Measurements from ENCODE around the gene EMX2. TPM values are rescaled to one million over a fixed set of nuclear protein-coding genes. Genes with fewer than 3 reads are reported as not detected.
"Not testable (repeated sequence)": the region's sequence is repeated elsewhere in the genome, so short reads cannot be mapped to it uniquely, and the experiment has no call there.

The EMX2 gene
- not detected in 2 replicates for total RNA-seq

GRCh38 chr10:117542706-117543224 is at the start of gene EMX2:
Gene EMX2, plus strand, starts transcription at chr10:117542746. Its CDS starts 522 bp downstream, at chr10:117543268.
- no peak for DNase-seq (ENCODE audit: low spot score)
- Mint-ChIP-seq H3K9me3 (no peaks in the 10 kb centered on the region), H3K4me3 (ENCODE audit: low read depth) (no peak within 1 kb of the TSS), H3K27me3 (ENCODE audit: low read depth) (peaks cover 80% of the 10 kb centered on the region), H3K4me1 (ENCODE audit: low read depth) (peaks cover 4% of the 10 kb centered on the region), H3K36me3 (ENCODE audit: low read depth) (no peaks in the 10 kb centered on the region), H3K27ac (peak within 1 kb of the TSS; percentile 38)
- intact Hi-C loops (cut with micrococcal nuclease), result loop anchor here (1.0 to 10.0 kb wide), 3 partner anchors 9 to 698 kb away; partner anchors contain the start of gene ENO4

GRCh38 chr10:117496031-117496430 is 46.5 kb upstream of the EMX2 start:
- intact Hi-C loops (cut with micrococcal nuclease), result loop anchor here (1.0 to 2.0 kb wide), 2 partner anchors 745 to 929 kb away; no protein-coding TSS in a partner anchor
- Mint-ChIP-seq H3K27ac (no peak overlapping the region), H3K36me3 (ENCODE audit: low read depth) (no peaks in the 10 kb centered on the region), H3K27me3 (ENCODE audit: low read depth) (peaks cover 20% of the 10 kb centered on the region), H3K4me3 (ENCODE audit: low read depth) (no peak overlapping the region), H3K4me1 (ENCODE audit: low read depth) (peaks cover 2% of the 10 kb centered on the region), H3K9me3 (no peaks in the 10 kb centered on the region)
- no peak for DNase-seq (ENCODE audit: low spot score)

- DNase-seq (ENCODE audit: low spot score), result peak; percentile 51
- Mint-ChIP-seq H3K4me1 (ENCODE audit: low read depth) (peaks cover 2% of the 10 kb centered on the region), H3K27ac (no peak overlapping the region), H3K9me3 (no peaks in the 10 kb centered on the region), H3K36me3 (ENCODE audit: low read depth) (no peaks in the 10 kb centered on the region), H3K27me3 (ENCODE audit: low read depth) (peaks cover 20% of the 10 kb centered on the region), H3K4me3 (ENCODE audit: low read depth) (no peak overlapping the region)
- intact Hi-C loops (cut with micrococcal nuclease), result loop anchor here (1.0 to 2.0 kb wide), 2 partner anchors 745 to 928 kb away; no protein-coding TSS in a partner anchor
Measured at GRCh38 chr10:117496616-117497028, 45.9 kb upstream of the EMX2 start.

GRCh38 chr10:117497736-117498135 is 44.8 kb upstream of the EMX2 start:
- intact Hi-C loops (cut with micrococcal nuclease), result loop anchor here (2.0 kb wide), 1 partner anchor 927 kb away; no protein-coding TSS in a partner anchor
- Mint-ChIP-seq H3K9me3 (no peaks in the 10 kb centered on the region), H3K4me1 (ENCODE audit: low read depth) (peaks cover 2% of the 10 kb centered on the region), H3K27me3 (ENCODE audit: low read depth) (peaks cover 20% of the 10 kb centered on the region), H3K36me3 (ENCODE audit: low read depth) (no peaks in the 10 kb centered on the region), H3K27ac (no peak overlapping the region), H3K4me3 (ENCODE audit: low read depth) (no peak overlapping the region)
- no peak for DNase-seq (ENCODE audit: low spot score)

- H3K36me3 Mint-ChIP-seq (ENCODE audit: low read depth), result no peaks in the 10 kb centered on the region
- peaks cover 2% of the 10 kb centered on the region for H3K4me1 Mint-ChIP-seq (ENCODE audit: low read depth)
- H3K9me3 Mint-ChIP-seq, result no peaks in the 10 kb centered on the region
- no peak for DNase-seq (ENCODE audit: low spot score)
- H3K27ac Mint-ChIP-seq, result no peak overlapping the region
- intact Hi-C loops (cut with micrococcal nuclease), result no loop called here
- H3K4me3 Mint-ChIP-seq (ENCODE audit: low read depth), result no peak overlapping the region
- H3K27me3 Mint-ChIP-seq (ENCODE audit: low read depth), result peaks cover 17% of the 10 kb centered on the region
Measured at GRCh38 chr10:117499248-117500105, 43.1 kb upstream of the EMX2 start.

GRCh38 chr10:117500456-117500855 is 42.1 kb upstream of the EMX2 start:
- H3K4me1 Mint-ChIP-seq (ENCODE audit: low read depth), result peaks cover 2% of the 10 kb centered on the region
- H3K27me3 Mint-ChIP-seq (ENCODE audit: low read depth), result peaks cover 9% of the 10 kb centered on the region
- no peak overlapping the region for H3K27ac Mint-ChIP-seq
- no peak for DNase-seq (ENCODE audit: low spot score)
- H3K36me3 Mint-ChIP-seq (ENCODE audit: low read depth), result no peaks in the 10 kb centered on the region
- H3K4me3 Mint-ChIP-seq (ENCODE audit: low read depth), result no peak overlapping the region
- intact Hi-C loops (cut with micrococcal nuclease), result no loop called here
- no peaks in the 10 kb centered on the region for H3K9me3 Mint-ChIP-seq

GRCh38 chr10:117501460-117502035 is 41.0 kb upstream of the EMX2 start:
- DNase-seq (ENCODE audit: low spot score), result no peak
- H3K27me3 Mint-ChIP-seq (ENCODE audit: low read depth), result peaks cover 1% of the 10 kb centered on the region
- H3K36me3 Mint-ChIP-seq (ENCODE audit: low read depth), result no peaks in the 10 kb centered on the region
- H3K9me3 Mint-ChIP-seq, result no peaks in the 10 kb centered on the region
- peaks cover 2% of the 10 kb centered on the region for H3K4me1 Mint-ChIP-seq (ENCODE audit: low read depth)
- no peak overlapping the region for H3K27ac Mint-ChIP-seq
- no peak overlapping the region for H3K4me3 Mint-ChIP-seq (ENCODE audit: low read depth)
- intact Hi-C loops (cut with micrococcal nuclease), result no loop called here

- H3K36me3 Mint-ChIP-seq (ENCODE audit: low read depth), result no peaks in the 10 kb centered on the region
- DNase-seq (ENCODE audit: low spot score), result no peak
- no peak overlapping the region for H3K27ac Mint-ChIP-seq
- intact Hi-C loops (cut with micrococcal nuclease), result no loop called here
- no peaks in the 10 kb centered on the region for H3K27me3 Mint-ChIP-seq (ENCODE audit: low read depth)
- no peaks in the 10 kb centered on the region for H3K4me1 Mint-ChIP-seq (ENCODE audit: low read depth)
- no peak overlapping the region for H3K4me3 Mint-ChIP-seq (ENCODE audit: low read depth)
- no peaks in the 10 kb centered on the region for H3K9me3 Mint-ChIP-seq
Measured at GRCh38 chr10:117502421-117503243, 39.9 kb upstream of the EMX2 start.

- Mint-ChIP-seq H3K27me3 (ENCODE audit: low read depth) (no peaks in the 10 kb centered on the region), H3K36me3 (ENCODE audit: low read depth) (no peaks in the 10 kb centered on the region), H3K27ac (no peak overlapping the region), H3K4me1 (ENCODE audit: low read depth) (no peaks in the 10 kb centered on the region), H3K4me3 (ENCODE audit: low read depth) (no peak overlapping the region), H3K9me3 (no peaks in the 10 kb centered on the region)
- intact Hi-C loops (cut with micrococcal nuclease), result no loop called here
- no peak for DNase-seq (ENCODE audit: low spot score)
Measured at GRCh38 chr10:117503244-117504205, 39.0 kb upstream of the EMX2 start.

- no peaks in the 10 kb centered on the region for H3K4me1 Mint-ChIP-seq (ENCODE audit: low read depth)
- intact Hi-C loops (cut with micrococcal nuclease), result no loop called here
- no peaks in the 10 kb centered on the region for H3K36me3 Mint-ChIP-seq (ENCODE audit: low read depth)
- no peak overlapping the region for H3K4me3 Mint-ChIP-seq (ENCODE audit: low read depth)
- no peaks in the 10 kb centered on the region for H3K27me3 Mint-ChIP-seq (ENCODE audit: low read depth)
- no peak overlapping the region for H3K27ac Mint-ChIP-seq
- DNase-seq (ENCODE audit: low spot score), result no peak
- no peaks in the 10 kb centered on the region for H3K9me3 Mint-ChIP-seq
Measured at GRCh38 chr10:117504562-117504961, 38.0 kb upstream of the EMX2 start.

- H3K27ac Mint-ChIP-seq; H3K36me3 Mint-ChIP-seq (ENCODE audit: low read depth); DNase-seq (ENCODE audit: low spot score); H3K9me3 Mint-ChIP-seq; H3K27me3 Mint-ChIP-seq (ENCODE audit: low read depth); H3K4me3 Mint-ChIP-seq (ENCODE audit: low read depth); H3K4me1 Mint-ChIP-seq (ENCODE audit: low read depth); intact Hi-C loops (cut with micrococcal nuclease): not testable (repeated sequence)
Measured at GRCh38 chr10:117507081-117507480, 35.5 kb upstream of the EMX2 start.

Measured in activated T-helper 2 cell treated with anti-CD3 and anti-CD28 coated beads, Interferon-gamma antibody, Interleukin-2, Interleukin-4, amounts not matched to agents 10 μg/mL and 5 μg/mL and 100 μg/mL, durations not matched to agents 14 hours and 24 hours and 36 hours (primary cell).